HG03039 (cell line): ENCODE measurements around the gene ZRANB1.

Experiments used
- ATAC-seq: cut with Tn5 transposase; IDR thresholded peaks from one replicate; pipeline ENCODE4 v1.9.1; 2021; ENCODE audit warnings: mild to moderate bottlenecking, moderate library complexity; ENCODE audit not compliant: unreplicated experiment

Gene ZRANB1

DNA sequence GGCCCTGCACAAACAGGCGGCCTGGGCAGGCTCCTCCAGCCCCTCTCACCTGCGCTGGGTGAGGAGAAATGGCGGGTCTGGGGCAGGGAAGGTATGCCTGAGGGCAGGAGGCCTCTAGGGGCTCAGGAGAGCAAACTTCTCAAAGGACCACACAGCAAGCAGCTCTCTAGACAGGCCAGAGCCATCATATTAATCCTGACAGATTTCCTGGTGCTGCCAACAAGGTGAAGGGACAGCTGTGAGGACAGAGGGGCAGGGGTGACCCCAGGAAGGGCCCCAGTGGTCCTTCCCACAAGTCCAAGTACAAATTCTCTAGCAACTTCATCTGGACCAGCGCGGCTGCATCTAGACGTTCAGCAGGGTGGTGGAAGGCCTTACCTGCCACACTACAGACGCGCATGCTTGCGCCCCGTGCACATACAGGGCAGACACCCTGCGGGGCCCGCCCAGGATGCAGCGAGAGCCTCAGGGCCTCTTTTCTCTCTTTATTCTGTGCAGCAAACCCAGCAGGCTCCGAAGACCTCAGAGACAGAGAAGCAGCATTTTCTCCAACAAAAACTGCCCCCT lies 62.1 kb downstream of the ZRANB1 start:
- ATAC-seq: no peak

GRCh38 chr10:125004571-125005311 lies 62.8 kb downstream of the ZRANB1 start:
- no peak for ATAC-seq

- ATAC-seq: no peak
Observed at GRCh38 chr10:125005312-125006187, 63.6 kb downstream of the ZRANB1 start.

DNA sequence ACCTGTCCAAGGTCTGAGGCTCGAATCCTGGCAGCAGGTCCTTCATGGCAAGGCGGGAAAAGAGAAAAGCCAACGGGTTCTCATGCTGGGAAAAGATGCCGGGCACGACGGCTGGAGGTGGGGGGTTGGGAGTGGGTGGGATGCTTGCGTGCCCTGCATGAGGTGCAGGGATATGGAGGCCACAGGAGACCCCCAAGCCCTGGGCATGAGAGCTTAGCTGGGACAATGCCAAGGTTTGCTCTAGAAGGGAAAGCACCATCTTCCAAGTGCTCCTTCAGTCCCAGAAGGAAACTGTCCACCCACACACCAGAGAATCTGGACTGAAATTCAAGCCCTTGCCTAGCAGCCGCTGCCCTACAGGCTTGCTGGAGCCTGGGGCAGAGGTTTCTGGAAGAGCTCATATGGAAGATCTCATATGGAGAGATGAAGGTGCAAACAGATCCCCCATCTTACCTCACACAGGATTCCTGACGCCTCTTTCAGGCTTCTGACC lies 64.3 kb downstream of the ZRANB1 start:
- no peak for ATAC-seq

DNA sequence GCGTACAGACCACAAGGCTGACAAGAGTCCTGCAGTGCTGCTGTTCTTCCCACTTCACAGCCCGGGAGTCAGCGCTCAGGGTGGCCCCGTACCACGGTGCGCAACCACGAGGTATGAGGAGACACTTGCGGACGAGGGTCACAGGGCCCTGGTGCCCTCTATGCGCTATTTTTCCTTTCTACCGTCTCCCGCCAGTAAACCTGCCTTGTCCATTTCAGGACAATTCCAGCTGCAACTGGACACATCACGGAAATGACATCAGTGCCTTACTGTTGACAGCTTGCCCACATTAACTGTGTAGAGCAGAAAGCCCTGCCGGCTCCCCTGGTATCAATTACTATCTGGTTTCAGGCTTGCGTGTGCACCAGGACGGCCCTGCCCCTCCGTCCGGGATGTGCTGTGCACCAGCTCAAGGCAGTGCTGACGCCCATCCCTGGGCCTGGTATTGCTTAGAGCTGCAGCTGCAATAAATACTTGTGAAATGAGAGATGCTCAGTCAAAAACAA lies 65.1 kb downstream of the ZRANB1 start:
- no peak for ATAC-seq

DNA sequence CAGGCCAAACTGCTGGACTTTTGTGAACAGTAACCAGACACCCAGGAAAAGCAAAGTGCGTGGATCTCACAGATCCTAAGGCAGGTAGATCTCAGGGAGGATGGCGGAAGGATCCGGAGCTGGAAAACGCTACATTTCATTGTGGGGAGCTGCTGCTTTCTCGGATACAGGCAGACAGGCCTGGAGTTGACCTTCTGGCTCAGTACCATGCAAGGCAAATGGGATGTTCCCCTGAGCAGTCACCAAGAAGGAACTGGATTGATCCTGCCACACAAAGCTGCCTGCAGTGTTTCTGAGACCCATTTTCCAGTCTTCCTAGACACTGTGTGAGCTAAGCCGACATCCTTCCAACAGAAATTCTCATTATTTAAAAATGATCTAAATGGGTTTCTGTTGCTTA lies 65.5 kb downstream of the ZRANB1 start:
- ATAC-seq: no peak

- ATAC-seq: no peak
Observed at GRCh38 chr10:125008689-125009638, 67.0 kb downstream of the ZRANB1 start.

DNA sequence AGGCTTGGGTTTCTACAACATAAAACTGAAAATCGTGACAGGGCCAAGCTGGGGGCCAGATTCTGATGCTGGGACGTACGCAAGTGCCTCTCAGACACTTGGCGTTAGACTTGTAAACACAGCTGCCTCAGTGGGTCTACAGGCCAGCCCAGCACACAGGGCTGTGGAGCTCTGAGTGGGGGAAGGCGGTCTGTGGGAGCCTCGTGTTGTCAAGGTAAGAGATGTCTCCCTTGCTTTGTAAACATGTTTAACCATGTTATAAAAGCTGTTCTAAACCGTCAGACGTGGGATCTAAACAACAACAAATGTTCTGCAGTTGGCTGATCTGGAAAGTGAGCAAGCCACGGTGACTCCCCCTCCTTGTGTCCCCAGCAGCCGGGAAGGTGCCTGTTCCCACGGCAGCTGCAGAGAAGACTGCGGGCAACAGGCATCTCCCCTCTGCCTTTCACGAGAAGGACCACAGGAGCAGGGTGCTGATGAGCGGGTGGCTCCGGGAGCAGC lies 67.8 kb downstream of the ZRANB1 start:
- ATAC-seq: no peak

DNA sequence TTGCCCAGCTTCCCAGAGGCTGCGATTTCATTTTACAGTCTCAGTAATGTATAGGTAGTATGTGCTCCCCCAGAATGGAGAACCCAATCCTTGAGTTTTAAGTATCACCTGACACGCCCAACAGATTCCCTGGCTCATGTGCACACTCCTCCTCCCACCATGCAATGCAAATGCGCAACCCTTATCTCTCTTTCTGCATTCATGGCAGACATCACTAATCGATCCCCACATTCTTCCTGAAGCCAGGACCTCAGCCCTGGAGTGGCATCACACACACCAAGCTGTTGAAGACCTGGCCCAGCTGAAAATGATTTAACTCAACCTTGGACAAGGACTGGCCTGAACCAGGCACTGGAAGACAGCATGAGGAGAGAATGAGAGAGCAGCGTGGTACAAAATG lies 68.4 kb downstream of the ZRANB1 start:
- no peak for ATAC-seq

GRCh38 chr10:125011171-125011925 lies 69.4 kb downstream of the ZRANB1 start:
- no peak for ATAC-seq

DNA sequence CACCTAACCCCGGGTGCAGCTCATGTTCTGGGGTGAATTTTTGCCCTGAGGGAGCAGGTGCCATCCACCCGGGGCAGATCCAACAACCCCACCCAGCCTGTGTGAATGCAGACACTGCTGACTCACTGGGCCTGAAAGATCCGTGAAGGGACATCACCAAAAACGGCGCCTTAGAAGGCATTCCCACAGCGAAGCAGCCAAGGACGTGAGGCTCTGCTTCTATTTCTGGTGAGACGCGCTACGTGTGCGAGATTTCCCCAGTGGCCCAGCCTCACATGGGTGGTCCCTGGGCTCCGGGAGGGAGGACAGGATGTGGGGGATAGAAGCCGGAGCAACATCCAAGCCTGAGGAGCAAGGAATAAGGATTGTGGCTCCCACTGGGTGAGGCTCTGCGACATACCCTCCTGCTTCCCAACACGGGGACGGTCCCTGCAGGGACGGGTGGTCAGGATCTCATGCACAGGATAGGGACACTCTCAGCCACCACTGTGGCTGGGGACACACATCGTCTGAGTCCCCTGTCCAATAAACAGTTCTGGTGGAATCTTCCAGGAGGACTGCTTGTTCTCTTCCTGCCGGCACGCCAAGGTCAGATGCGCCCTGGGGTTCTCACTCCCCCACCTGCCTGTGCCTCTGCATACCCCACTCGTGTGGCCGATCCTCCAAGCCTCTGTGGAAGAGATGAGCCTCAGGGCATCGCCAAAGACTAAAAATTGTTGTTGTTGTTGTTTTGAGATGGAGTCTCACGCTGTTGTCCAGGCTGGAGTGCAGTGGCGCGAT lies 70.2 kb downstream of the ZRANB1 start:
- no peak for ATAC-seq

- no peak for ATAC-seq
Observed at GRCh38 chr10:125012851-125013528, 71.1 kb downstream of the ZRANB1 start.

DNA sequence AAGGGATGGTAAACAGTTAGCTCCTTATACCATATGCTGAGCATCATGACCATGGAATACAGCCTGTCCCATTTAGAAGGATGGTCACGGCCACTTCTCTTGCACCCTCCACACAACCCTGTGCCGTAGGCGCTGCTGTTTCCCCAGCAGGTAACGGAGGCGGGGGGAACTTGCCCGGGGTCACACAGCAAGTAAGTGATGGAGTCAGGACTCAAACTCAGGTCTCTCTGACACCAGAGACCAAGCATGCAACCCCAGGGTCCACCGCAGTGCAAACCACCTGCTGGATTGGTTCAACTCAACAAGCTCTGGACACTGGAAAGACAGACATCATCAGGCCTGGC lies 71.6 kb downstream of the ZRANB1 start:
- ATAC-seq: no peak

DNA sequence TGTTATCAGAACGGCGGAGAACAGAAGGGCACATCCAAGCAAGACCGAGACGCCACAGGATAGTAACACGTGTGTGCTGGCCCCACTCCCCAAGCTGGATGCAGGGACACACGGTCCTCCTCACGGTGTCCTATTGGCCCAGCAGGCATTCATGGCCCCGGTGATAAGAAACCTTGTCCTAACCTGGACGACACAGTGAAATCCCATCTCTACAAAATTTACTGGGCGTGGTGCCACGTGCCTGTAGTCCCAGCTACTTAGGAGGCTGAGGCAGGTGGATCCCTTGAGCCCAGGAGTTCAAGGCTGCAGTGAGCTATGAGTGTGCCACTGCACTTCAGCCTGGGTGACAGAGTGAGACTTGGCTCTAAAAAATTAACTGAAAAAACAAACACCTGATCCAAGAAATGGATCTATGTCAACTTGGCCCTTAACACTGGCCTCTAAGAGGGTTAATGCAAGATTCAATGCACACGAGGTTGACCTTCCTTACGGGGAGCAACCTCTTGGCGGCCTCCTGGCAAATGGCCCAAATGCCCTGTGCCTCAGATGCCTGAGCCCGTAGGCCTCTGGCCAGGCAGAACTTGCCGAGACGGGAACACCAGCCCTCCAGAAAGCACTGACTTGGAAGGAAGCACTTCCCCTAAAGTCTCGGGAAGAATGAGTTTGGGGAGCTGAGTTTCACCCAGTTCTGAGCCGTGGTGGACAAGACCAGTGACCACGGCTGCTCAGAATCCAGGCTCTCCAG lies 72.3 kb downstream of the ZRANB1 start:
- no peak for ATAC-seq

DNA sequence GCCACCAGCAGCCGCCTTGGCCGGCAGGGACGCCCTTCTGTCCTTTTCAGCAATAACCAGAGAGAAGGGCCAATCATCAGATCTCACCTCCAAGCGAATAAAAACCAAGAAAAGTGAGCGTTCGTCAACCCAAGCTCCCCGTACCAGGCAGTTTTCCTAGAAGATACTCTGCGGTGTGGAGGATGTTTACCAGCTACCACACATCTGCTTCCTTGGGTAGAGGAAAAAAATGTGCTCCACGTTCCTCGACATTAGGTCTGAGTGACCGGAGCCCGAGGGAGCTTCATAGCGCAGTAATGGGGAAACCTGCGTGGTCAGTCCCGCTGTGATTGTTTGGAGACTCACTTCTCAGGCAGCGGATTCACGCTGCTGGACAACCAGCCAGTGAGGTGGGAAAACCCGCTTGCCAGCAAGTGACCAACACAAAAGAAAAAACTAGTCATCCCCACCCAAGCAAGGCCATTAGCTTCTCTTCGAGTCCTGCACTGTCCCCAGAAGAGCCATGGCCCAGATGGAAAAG lies 73.0 kb downstream of the ZRANB1 start:
- ATAC-seq: no peak

DNA sequence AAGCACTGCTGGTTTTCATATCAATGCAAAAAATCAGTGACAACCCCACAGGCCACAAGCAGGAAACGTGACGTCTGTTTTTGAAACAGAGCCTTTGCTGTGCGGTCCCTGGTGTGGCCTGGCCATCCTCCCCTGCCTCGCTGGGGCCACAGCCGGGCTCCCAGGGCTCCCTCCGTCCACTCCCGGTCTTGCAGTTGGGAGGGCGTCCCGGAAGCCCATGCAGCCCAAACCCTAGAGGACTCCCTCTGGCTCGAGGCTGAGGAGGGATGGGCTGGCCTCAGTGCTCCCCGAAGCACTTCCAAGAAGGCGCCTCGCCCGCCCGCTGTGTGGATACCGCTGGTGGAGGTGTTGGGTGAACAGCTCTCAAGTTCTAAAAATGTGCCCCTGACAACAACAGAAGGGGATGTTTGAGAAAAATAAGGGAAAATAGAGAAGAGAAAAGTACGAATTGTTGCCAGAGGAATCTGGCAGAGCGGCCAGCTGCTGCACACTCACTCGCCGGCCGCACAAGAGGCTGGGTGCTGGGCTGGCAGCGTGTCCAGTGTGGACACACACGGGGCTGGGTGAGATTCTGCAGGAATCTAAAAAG lies 73.5 kb downstream of the ZRANB1 start:
- no peak for ATAC-seq

- ATAC-seq: no peak
Observed at GRCh38 chr10:125016123-125016522, 74.2 kb downstream of the ZRANB1 start.
